ENCODE measurements around the gene KIF1A.
"Not testable (repeated sequence)": the region's sequence is repeated elsewhere in the genome, so short reads cannot be mapped to it uniquely, and the experiment has no call there.

Gene KIF1A

DNA sequence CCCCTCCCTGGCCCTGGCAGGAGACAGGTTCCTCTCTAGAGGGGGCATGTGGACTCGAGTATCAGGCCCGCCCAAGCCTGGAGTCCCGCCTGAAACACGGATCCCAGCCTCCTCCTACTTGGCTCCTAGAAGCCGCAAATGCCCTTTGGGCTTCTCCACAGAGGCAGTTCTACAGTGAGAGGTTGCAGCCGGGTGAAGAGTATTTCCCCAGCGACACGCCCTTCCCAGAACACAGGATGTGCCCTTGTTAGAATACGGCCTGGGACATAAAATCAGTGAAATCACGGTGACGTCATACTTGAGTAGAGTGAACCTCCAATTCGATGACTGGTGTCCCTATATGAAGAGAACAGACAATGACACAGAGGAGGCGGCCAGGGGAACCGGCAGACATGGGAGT is 142.0 kb downstream of the KIF1A start:
- not testable (repeated sequence) for H3K4me3 ChIP-seq (ENCODE audit: low read depth, low read length, poor library complexity, severe bottlenecking); H3K27ac ChIP-seq (ENCODE audit: low read depth, low read length, poor library complexity, severe bottlenecking); H3F3A ChIP-seq (ENCODE audit: insufficient read depth, low read length)

DNA sequence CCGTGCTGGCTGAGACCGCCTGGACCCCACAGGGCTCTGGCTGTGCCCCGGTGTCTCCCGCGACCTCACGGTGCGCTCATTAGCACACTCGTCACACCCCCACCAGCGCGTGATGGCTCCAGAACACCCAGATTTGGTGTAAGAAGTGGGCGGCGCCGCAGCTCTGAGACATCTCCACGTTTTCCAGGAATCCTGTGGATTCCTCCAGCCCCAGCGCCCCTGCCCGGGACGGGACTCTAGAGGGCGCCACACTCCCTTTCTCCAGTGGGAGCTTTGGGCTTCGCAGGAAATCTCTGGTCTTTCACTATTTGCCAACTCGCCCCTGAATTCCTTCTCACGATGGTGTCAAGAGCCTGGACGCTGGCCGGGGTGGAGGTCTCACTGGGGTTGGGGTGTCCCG is 144.7 kb downstream of the KIF1A start:
- H3K4me1 ChIP-seq (ENCODE audit: insufficient read depth, low read length, severe bottlenecking); H3K4me3 ChIP-seq (ENCODE audit: low read depth, low read length, poor library complexity, severe bottlenecking): not testable (repeated sequence)

More for the DNA sequence above, 142.0 kb downstream of the KIF1A start:
- not testable (repeated sequence) for H3K36me3 ChIP-seq (ENCODE audit: insufficient read depth, low read length); H4K20me1 ChIP-seq (ENCODE audit: insufficient read depth, low read length); H3K27me3 ChIP-seq (ENCODE audit: insufficient read depth, low read length); H3K4me1 ChIP-seq (ENCODE audit: insufficient read depth, low read length, severe bottlenecking); H3K9ac ChIP-seq (ENCODE audit: low read length); H3K4me2 ChIP-seq (ENCODE audit: low read length); H3K9me3 ChIP-seq (ENCODE audit: low read length); H2AFZ ChIP-seq (ENCODE audit: low read length); H3K9me2 ChIP-seq (ENCODE audit: low read depth, low read length); H3K79me2 ChIP-seq (ENCODE audit: insufficient read depth, low read length)

DNA sequence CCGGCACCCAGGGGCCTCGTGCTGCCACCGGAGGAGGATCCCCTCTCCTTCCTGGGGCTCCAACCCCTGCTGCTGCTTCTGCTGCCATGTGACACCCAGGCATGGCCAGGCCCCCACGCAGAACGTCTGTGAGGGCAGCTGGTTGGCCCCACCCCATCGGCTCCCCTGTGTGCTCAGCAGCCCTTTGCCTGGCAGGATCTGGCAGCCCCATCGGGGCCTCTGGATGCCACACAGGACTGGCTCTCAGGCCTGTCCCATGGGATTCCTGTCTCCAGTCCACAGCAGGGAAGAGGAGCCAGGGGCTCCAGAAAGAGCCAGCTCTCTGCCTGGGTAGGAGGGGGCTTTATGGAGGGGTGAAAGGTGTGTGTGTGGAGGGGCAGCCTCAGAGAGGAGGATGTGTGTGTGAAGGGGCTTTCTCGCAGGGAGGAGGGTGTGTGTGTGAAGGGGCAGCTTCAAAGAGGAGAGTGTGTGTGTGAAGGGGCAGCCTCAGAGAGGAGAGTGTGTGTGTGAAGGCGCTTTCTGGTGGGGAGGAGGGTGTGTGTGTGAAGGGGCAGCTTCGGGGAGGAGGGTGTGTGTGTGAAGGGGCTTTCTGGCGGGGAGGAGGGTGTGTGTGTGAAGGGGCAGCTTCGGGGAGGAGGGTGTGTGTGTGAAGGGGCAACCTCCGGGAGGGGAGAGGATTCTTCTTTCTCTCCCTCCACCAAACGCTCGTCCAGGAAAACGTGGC is 145.4 kb downstream of the KIF1A start:
- not testable (repeated sequence) for H3K4me3 ChIP-seq (ENCODE audit: low read depth, low read length, poor library complexity, severe bottlenecking); H4K20me1 ChIP-seq (ENCODE audit: insufficient read depth, low read length); H3K36me3 ChIP-seq (ENCODE audit: insufficient read depth, low read length); H3K79me2 ChIP-seq (ENCODE audit: insufficient read depth, low read length); H3K27ac ChIP-seq (ENCODE audit: low read depth, low read length, poor library complexity, severe bottlenecking); H3K4me1 ChIP-seq (ENCODE audit: insufficient read depth, low read length, severe bottlenecking); H3K9me3 ChIP-seq (ENCODE audit: low read length); H3K9me2 ChIP-seq (ENCODE audit: low read depth, low read length); H3K9ac ChIP-seq (ENCODE audit: low read length); H2AFZ ChIP-seq (ENCODE audit: low read length); H3K27me3 ChIP-seq (ENCODE audit: insufficient read depth, low read length); H3K4me2 ChIP-seq (ENCODE audit: low read length); H3F3A ChIP-seq (ENCODE audit: insufficient read depth, low read length)

More for the DNA sequence above, 144.7 kb downstream of the KIF1A start:
- not testable (repeated sequence) for H3K79me2 ChIP-seq (ENCODE audit: insufficient read depth, low read length); H3K27ac ChIP-seq (ENCODE audit: low read depth, low read length, poor library complexity, severe bottlenecking); H3F3A ChIP-seq (ENCODE audit: insufficient read depth, low read length); H3K27me3 ChIP-seq (ENCODE audit: insufficient read depth, low read length); H3K9ac ChIP-seq (ENCODE audit: low read length); H3K36me3 ChIP-seq (ENCODE audit: insufficient read depth, low read length); H2AFZ ChIP-seq (ENCODE audit: low read length); H3K4me2 ChIP-seq (ENCODE audit: low read length); H3K9me3 ChIP-seq (ENCODE audit: low read length); H3K9me2 ChIP-seq (ENCODE audit: low read depth, low read length); H4K20me1 ChIP-seq (ENCODE audit: insufficient read depth, low read length)

GRCh38 chr2:240672701-240673190 is 147.3 kb downstream of the KIF1A start:
- no peaks in the 10 kb centered on the region for H3F3A ChIP-seq (ENCODE audit: insufficient read depth, low read length)
- no peaks in the 10 kb centered on the region for H3K9me3 ChIP-seq (ENCODE audit: low read length)
- no peak overlapping the region for H3K27ac ChIP-seq (ENCODE audit: low read depth, low read length, poor library complexity, severe bottlenecking)
- peaks cover 3% of the 10 kb centered on the region; the same call in 1 of the 2 replicates for H3K27me3 ChIP-seq (ENCODE audit: insufficient read depth, low read length)
- H3K36me3 ChIP-seq (ENCODE audit: insufficient read depth, low read length) = no peaks in the 10 kb centered on the region
- TF ChIP-seq, protein P1, sequence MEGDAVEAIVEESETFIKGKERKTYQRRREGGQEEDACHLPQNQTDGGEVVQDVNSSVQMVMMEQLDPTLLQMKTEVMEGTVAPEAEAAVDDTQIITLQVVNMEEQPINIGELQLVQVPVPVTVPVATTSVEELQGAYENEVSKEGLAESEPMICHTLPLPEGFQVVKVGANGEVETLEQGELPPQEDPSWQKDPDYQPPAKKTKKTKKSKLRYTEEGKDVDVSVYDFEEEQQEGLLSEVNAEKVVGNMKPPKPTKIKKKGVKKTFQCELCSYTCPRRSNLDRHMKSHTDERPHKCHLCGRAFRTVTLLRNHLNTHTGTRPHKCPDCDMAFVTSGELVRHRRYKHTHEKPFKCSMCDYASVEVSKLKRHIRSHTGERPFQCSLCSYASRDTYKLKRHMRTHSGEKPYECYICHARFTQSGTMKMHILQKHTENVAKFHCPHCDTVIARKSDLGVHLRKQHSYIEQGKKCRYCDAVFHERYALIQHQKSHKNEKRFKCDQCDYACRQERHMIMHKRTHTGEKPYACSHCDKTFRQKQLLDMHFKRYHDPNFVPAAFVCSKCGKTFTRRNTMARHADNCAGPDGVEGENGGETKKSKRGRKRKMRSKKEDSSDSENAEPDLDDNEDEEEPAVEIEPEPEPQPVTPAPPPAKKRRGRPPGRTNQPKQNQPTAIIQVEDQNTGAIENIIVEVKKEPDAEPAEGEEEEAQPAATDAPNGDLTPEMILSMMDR (IDR thresholded peaks at IDR 0.05; ENCODE audit: low read length) = no peak
- no peak for TF ChIP-seq EZH2 (IDR thresholded peaks at IDR 0.05; ENCODE audit: borderline replicate concordance, low read length)
- H3K4me1 ChIP-seq (ENCODE audit: insufficient read depth, low read length, severe bottlenecking) = no peaks in the 10 kb centered on the region
- no peaks in the 10 kb centered on the region for H3K79me2 ChIP-seq (ENCODE audit: insufficient read depth, low read length)
- no peak overlapping the region for H3K4me2 ChIP-seq (ENCODE audit: low read length)
- H4K20me1 ChIP-seq (ENCODE audit: insufficient read depth, low read length) = no peaks in the 10 kb centered on the region
- H3K9me2 ChIP-seq (ENCODE audit: low read depth, low read length) = no peaks in the 10 kb centered on the region
- no peak overlapping the region for H3K4me3 ChIP-seq (ENCODE audit: low read depth, low read length, poor library complexity, severe bottlenecking)
- no peak overlapping the region for H3K9ac ChIP-seq (ENCODE audit: low read length)
- no peak overlapping the region for H2AFZ ChIP-seq (ENCODE audit: low read length)

Measured in OCI-LY1 (cell line).